Measurements from ENCODE around the gene UVSSA. TPM values are rescaled to one million over a fixed set of nuclear protein-coding genes. Genes with fewer than 3 reads are reported as not detected.
A peak's percentile ranks its signal among the peaks of the same experiment; 100 is the strongest.

UVSSA gene
- total and polyA plus RNA-seq, 8 donors = 4.1 to 103 (median 25.3) TPM

GRCh38 chr4:1348746-1349145 is 1.7 kb downstream of the UVSSA start:
- DNase-seq = no peak
- Histone ChIP-seq H3K27ac (peak overlapping the region; percentile 74 to 100 (median 100)), H3K9me3 (no peaks in the 10 kb centered on the region), H3K36me3 (peaks cover 17 to 31% (median 27%) of the 10 kb centered on the region in 4 donors), H3K27me3 (no peaks in the 10 kb centered on the region), H3K4me3 (peak overlapping the region in 2 of 4 donors; percentile 3 to 92), H3K4me1 (peaks cover 19 to 62% (median 56%) of the 10 kb centered on the region in 4 donors)
- no peak for TF ChIP-seq EP300 (IDR thresholded peaks at IDR 0.05)
- TF ChIP-seq CTCF (IDR thresholded peaks at IDR 0.05) = no peak
- no peak for TF ChIP-seq POLR2AphosphoS5 (IDR thresholded peaks at IDR 0.05)
- no peak for TF ChIP-seq POLR2A (IDR thresholded peaks at IDR 0.05)
- 36 to 83% (median 76%) methylated on average over 25 of the region's 25 CpGs for WGBS, 5 donors
- intact Hi-C loops (cut with DNase I; ENCODE audit: low total_unique reads) = loop anchor here (5.0 kb wide), 1 partner anchor 56 kb away; no protein-coding TSS in a partner anchor

- intact Hi-C loops (cut with DNase I; ENCODE audit: low total_unique reads) = loop anchor here (5.0 to 10.0 kb wide), 3 partner anchors 57 to 285 kb away; no protein-coding TSS in a partner anchor
- TF ChIP-seq POLR2AphosphoS5 (IDR thresholded peaks at IDR 0.05) (no peak), POLR2A (IDR thresholded peaks at IDR 0.05) (no peak), CTCF (IDR thresholded peaks at IDR 0.05) (no peak), EP300 (IDR thresholded peaks at IDR 0.05) (no peak)
- Histone ChIP-seq H3K4me3 (no peak overlapping the region), H3K36me3 (peaks cover 20 to 40% (median 35%) of the 10 kb centered on the region in 4 donors), H3K4me1 (peaks cover 19 to 57% (median 50%) of the 10 kb centered on the region in 4 donors), H3K27me3 (no peaks in the 10 kb centered on the region), H3K27ac (peak overlapping the region in 3 of 5 donors; percentile 100), H3K9me3 (no peaks in the 10 kb centered on the region)
- WGBS, 5 donors = 83 to 91% (median 85%) methylated on average over 23 to 29 of the region's 29 CpGs
- DNase-seq = no peak
Measured at GRCh38 chr4:1349359-1350168, 2.6 kb downstream of the UVSSA start.

- no peak for TF ChIP-seq EP300 (IDR thresholded peaks at IDR 0.05)
- no peak for TF ChIP-seq POLR2A (IDR thresholded peaks at IDR 0.05)
- TF ChIP-seq CTCF (IDR thresholded peaks at IDR 0.05) = no peak
- TF ChIP-seq POLR2AphosphoS5 (IDR thresholded peaks at IDR 0.05) = no peak
- peak overlapping the region in 1 of 5 donors; percentile 100 for H3K27ac ChIP-seq
- H3K27me3 ChIP-seq = no peaks in the 10 kb centered on the region
- intact Hi-C loops (cut with DNase I; ENCODE audit: low total_unique reads) = loop anchor here (10.0 kb wide), 2 partner anchors 215 to 285 kb away; no protein-coding TSS in a partner anchor
- H3K9me3 ChIP-seq = no peaks in the 10 kb centered on the region
- 83 to 90% (median 89%) methylated on average over 5 of the region's 5 CpGs for WGBS, 5 donors
- peaks cover 16 to 51% (median 44%) of the 10 kb centered on the region in 4 donors for H3K4me1 ChIP-seq
- DNase-seq = no peak
- no peak overlapping the region for H3K4me3 ChIP-seq
- peaks cover 25 to 45% (median 41%) of the 10 kb centered on the region in 4 donors for H3K36me3 ChIP-seq
Measured at GRCh38 chr4:1350169-1350520, 3.1 kb downstream of the UVSSA start.

GRCh38 chr4:1351854-1352566 is 5.0 kb downstream of the UVSSA start:
- Histone ChIP-seq H3K9me3 (no peaks in the 10 kb centered on the region), H3K27me3 (no peaks in the 10 kb centered on the region), H3K27ac (peak overlapping the region in 2 of 5 donors; percentile 52 to 60), H3K4me3 (no peak overlapping the region), H3K36me3 (peaks cover 34 to 64% (median 53%) of the 10 kb centered on the region in 4 donors), H3K4me1 (peaks cover 15 to 46% (median 36%) of the 10 kb centered on the region in 4 donors)
- WGBS, 5 donors = 32 to 42% (median 37%) methylated on average over 14 to 24 of the region's 24 CpGs
- intact Hi-C loops (cut with DNase I; ENCODE audit: low total_unique reads) = loop anchor here (10.0 kb wide), 2 partner anchors 217 to 283 kb away; no protein-coding TSS in a partner anchor
- DNase-seq = peak; percentile 93 to 94
- TF ChIP-seq EP300 (IDR thresholded peaks at IDR 0.05) (no peak), POLR2A (IDR thresholded peaks at IDR 0.05) (no peak), CTCF (IDR thresholded peaks at IDR 0.05) (peak in 5 of 7 experiments; percentile 75 to 93 (median 87)), POLR2AphosphoS5 (IDR thresholded peaks at IDR 0.05) (peak in 1 of 3 donors; percentile 74)

Measured in stomach (tissue), 9 donors.